Measurements from ENCODE around the gene KCNQ5.

GRCh38 chr6:72579865-72580264, 42.0 kb upstream of the KCNQ5 start:
- TF ChIP-seq CTCF (IDR thresholded peaks at IDR 0.05) (no peak), POLR2A (IDR thresholded peaks at IDR 0.05) (no peak), POLR2AphosphoS5 (IDR thresholded peaks at IDR 0.05) (no peak)
